NCI-H1048 (cell line): ENCODE results near the gene MGARP.
"Not testable (repeated sequence)": the region's sequence is repeated elsewhere in the genome, so short reads cannot be mapped to it uniquely, and the experiment has no call there.

Source experiments
- DNase-seq: peaks from one replicate; lab custom pipeline; 2025; lab: John Stamatoyannopoulos, UW

Gene MGARP

GRCh38 chr4:139295206-139295941, 15.3 kb upstream of the MGARP start:
- peak; percentile 90 for DNase-seq

GRCh38 chr4:139286186-139286698, 6.2 kb upstream of the MGARP start:
- no peak for DNase-seq

- DNase-seq, result no peak
Measured at GRCh38 chr4:139282721-139283075, 2.7 kb upstream of the MGARP start.

DNA sequence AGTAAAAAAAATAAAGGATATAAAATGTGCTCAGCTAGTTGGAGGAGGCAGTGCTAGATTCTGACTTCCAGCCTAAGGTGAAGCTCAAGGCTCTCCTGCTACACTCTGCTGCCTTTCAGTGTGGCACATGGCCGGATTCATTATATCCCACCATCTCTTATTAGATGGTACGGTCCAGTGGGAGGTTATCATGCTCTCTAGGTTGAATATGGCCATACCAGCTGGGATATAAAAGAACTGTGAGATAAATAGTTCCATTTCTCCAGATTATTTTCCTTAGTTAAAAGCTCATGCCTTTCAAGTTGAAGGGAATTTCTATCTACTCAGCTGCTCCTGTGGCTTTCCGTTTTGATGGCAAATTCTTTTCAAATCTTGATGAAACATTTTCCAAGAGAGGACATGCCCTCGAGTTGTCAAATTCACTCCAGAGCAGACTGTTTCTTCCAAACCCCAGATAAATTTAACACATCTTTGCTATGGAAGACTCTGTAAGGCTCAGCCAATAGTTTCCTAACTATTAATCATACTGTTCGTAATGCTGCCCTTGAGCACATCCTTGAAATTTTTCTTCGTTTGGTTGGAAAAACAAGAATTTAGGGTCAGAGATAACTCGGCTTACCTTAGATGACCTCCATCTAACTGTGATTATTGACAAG, 2.2 kb upstream of the MGARP start:
- no peak for DNase-seq

- no peak for DNase-seq
Measured at GRCh38 chr4:139278912-139279759, 889 bp downstream of the MGARP start.

GRCh38 chr4:139278485-139278884, 1.5 kb downstream of the MGARP start:
- no peak for DNase-seq

GRCh38 chr4:139275281-139275735, 4.7 kb downstream of the MGARP start:
- DNase-seq, result no peak

DNA sequence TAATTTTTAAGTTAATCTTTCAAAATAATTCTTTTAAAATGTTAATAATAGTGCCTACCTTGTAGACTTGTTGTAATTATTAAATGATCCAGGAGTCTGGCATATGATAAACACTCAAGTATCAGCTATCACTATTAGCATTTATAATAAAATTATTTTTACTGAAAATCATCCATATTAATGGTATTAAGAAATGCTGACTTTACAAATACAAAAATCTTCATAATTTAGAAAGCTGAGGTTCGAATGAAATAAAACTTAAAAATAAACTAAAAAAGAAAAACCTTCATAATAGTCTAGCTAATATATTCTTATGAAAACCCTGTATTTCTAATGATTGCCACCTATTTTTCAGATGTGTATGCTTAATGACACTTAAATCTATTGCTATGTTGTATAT, 5.2 kb downstream of the MGARP start:
- no peak for DNase-seq

DNA sequence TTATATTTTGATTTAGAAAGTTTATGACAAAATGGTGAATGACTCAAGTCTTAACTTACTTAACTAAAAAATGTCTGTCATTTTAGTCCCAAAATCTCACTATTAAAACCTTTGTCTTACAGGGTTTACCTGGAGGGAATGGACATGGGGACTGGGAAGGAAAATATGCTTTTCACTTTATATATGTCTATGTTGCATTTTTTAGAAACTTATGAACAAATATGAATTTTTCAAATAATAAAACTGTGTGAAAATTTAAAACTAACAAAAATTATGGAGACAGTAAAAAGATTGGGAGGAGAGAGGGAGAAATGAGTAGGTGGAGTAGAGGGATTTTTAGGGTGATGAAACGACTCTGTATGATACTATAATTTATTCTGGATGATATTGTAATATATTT, 6.2 kb downstream of the MGARP start:
- no peak for DNase-seq

- no peak for DNase-seq
Measured at GRCh38 chr4:139267301-139267700, 12.7 kb downstream of the MGARP start.

- no peak for DNase-seq
Measured at GRCh38 chr4:139266583-139267257, 13.3 kb downstream of the MGARP start.

- no peak for DNase-seq
Measured at GRCh38 chr4:139266208-139266582, 13.8 kb downstream of the MGARP start.

DNA sequence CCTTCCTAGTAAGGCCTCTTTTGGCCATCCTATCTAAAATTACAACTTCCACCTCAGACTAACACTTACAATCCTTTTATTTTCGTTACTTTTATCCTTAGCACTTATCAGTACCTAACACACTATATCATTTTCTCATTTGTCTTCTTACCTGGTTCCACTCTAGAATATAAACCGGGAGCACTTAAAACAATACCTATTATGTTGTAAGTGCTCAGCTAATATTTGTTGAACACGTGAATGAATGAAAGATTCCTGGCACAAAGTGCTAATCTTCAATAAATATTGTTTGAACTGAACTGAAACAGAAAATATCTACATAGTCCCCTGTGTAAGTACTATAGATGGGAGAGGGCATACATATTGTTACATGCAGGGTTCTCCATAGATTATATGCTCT, 14.4 kb downstream of the MGARP start:
- DNase-seq, result no peak

DNA sequence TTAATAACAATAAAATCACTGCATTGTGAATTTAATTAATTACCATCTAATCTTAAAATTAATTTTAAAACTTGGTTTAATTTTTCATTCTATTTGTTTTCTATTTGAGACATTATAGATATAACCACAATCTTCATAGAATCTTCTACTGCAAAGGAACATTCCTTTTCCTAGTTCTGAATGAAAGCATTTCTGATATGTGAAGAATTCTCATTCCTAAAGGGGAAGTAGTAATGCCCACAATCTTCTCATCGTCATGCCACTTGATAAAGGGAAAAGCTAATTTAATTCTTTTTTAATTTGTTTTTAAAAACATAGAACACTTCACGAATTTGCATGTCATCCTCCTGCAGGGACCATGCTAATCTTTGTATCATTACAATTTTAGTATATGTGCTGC, 23.7 kb downstream of the MGARP start:
- no peak for DNase-seq

GRCh38 chr4:139255581-139255980, 24.4 kb downstream of the MGARP start:
- not testable (repeated sequence) for DNase-seq

DNA sequence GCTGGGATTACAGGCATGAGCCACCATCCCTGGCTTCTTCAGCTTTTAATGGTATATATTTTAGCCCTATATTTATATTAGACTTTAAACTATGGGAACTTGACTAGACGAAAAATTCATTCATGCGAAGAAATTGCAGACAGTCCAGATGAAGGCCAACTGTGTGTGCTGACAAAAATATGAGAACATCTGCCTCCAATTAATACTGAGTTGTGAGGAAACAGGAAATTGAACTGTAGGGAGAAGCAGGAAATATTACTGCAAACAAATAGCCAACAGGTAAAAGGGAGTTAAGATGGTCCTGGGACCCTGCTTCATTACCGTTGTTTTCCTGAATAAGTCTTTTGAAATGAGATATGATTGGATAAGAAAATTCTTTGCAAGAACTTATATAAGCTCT, 26.3 kb downstream of the MGARP start:
- no peak for DNase-seq

DNA sequence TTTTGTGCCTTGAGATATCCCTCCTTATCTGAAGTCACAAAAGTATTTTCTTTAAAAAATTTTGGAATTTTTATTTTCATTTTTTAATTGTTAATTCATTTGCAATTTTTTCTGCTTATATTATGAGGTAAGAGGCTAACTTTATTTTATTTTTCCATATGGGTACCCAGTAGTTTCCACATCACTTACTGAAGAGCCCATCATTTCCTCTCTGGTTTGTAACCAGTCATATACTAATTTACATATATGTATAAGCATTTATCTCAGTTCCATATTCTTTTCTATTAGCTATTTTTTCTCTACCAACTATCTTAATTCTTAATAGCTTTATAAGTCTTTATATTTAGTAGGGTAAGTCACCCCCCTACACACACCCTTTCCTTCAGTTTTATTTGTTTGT, 27.0 kb downstream of the MGARP start:
- DNase-seq, result no peak

- no peak for DNase-seq
Measured at GRCh38 chr4:139247700-139248238, 32.3 kb downstream of the MGARP start.

GRCh38 chr4:139247241-139247640, 32.8 kb downstream of the MGARP start:
- DNase-seq, result no peak

GRCh38 chr4:139246166-139246565, 33.9 kb downstream of the MGARP start:
- DNase-seq, result no peak

DNA sequence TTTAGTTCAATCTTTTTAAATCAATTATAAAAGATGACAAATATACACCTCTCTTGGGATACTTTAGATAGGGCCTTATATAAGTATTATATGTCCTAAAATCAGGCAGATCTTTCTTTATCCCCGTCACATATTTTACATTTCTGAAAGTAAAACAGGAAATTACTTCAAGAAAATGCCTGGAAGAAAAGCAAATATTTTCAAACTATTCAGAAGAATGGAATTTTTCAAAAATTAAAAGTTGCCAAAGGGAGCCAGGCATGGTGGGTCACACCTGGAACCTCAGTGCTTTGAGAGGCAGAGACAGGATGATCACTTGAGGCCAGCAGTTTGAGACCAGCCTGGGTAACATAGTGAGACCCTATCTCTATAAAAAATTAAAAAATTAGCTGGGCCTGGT, 34.4 kb downstream of the MGARP start:
- DNase-seq, result no peak
